Tibial artery (tissue), 4 donors: ENCODE data around the gene CNTNAP2.

Experiments used
- DNase-seq, 2 donors: peaks; one replicate each; pipeline ENCODE4 v3.0.0-alpha.2; 2019
- H3K27ac ChIP-seq, 2 donors: fragments of 200-600 bp; sonication (generic) in 1 of 2; 1 replicate in 1 of 2; 2 replicates in 1 of 2; pipeline ENCODE4 v1.5.1; 2018 to 2019; ENCODE audit warnings: mild to moderate bottlenecking in 1 of 2
- H3K27me3 ChIP-seq, 2 donors: fragments of 200-600 bp; sonication (generic) in 1 of 2; one replicate each; pipeline versions ENCODE4 v1.5.1 to v1.6.0; 2016 to 2019
- H3K36me3 ChIP-seq, 3 donors: fragments of 200-600 bp; sonication (generic) in 2 of 3; one replicate each; pipeline ENCODE4 v1.5.1; 2016 to 2019; ENCODE audit warnings: mild to moderate bottlenecking in 2 of 3
- H3K4me1 ChIP-seq, 4 donors: fragments of 200-600 bp; sonication (generic) in 2 of 4; 1 replicate in 3 of 4; 2 replicates in 1 of 4; pipeline ENCODE4 v1.5.1; 2016 to 2019
- H3K4me3 ChIP-seq, 2 donors: fragments of 200-600 bp; sonication (generic) in 1 of 2; 1 replicate in 1 of 2; 2 replicates in 1 of 2; pipeline ENCODE4 v1.5.1; 2018 to 2019; ENCODE audit warnings: mild to moderate bottlenecking in 2 of 2
- H3K9me3 ChIP-seq, 3 donors: fragments of 200-600 bp; sonication (generic) in 1 of 3; one replicate each; pipeline ENCODE4 v1.5.1; 2016 to 2019
- CTCF ChIP-seq, 2 experiments: fragments of 200-600 bp in 1 of 2; fragments of 450-650 bp in 1 of 2; IDR thresholded peaks; one replicate each; pipeline ENCODE4 v1.5.1; 2017 to 2019; ENCODE audit warnings: antibody characterized with exemption in 2 of 2, mild to moderate bottlenecking in 1 of 2, moderate library complexity in 1 of 2
- intact Hi-C: fragments of 100-400 bp; cut with DNase I; formaldehyde crosslinking; loops from one replicate; pipeline ENCODE4 v1.15.0; 2023; ENCODE audit warnings: low total_unique reads

The CNTNAP2 gene

GRCh38 chr7:147052818-147053217, 936.2 kb downstream of the CNTNAP2 start:
- Histone ChIP-seq H3K36me3 (no peaks in the 10 kb centered on the region), H3K4me1 (no peaks in the 10 kb centered on the region), H3K9me3 (no peaks in the 10 kb centered on the region), H3K4me3 (no peak overlapping the region), H3K27ac (no peak overlapping the region), H3K27me3 (no peaks in the 10 kb centered on the region)
- no peak for TF ChIP-seq CTCF (IDR thresholded peaks at IDR 0.05)
- DNase-seq = no peak
- intact Hi-C loops = no loop called here

- H3K27me3 ChIP-seq = no peaks in the 10 kb centered on the region
- H3K36me3 ChIP-seq = no peaks in the 10 kb centered on the region
- no peaks in the 10 kb centered on the region for H3K4me1 ChIP-seq
- no peaks in the 10 kb centered on the region for H3K9me3 ChIP-seq
- H3K27ac ChIP-seq = no peak overlapping the region
- H3K4me3 ChIP-seq = no peak overlapping the region
- no peak for TF ChIP-seq CTCF (IDR thresholded peaks at IDR 0.05)
- intact Hi-C loops = no loop called here
- no peak for DNase-seq
These were observed 937.1 kb downstream of the CNTNAP2 start for GRCh38 chr7:147053746-147054145.

GRCh38 chr7:147060070-147060469, 943.5 kb downstream of the CNTNAP2 start:
- no peaks in the 10 kb centered on the region for H3K4me1 ChIP-seq
- no peak overlapping the region for H3K4me3 ChIP-seq
- no peak overlapping the region for H3K27ac ChIP-seq
- H3K36me3 ChIP-seq = no peaks in the 10 kb centered on the region
- intact Hi-C loops = no loop called here
- TF ChIP-seq CTCF (IDR thresholded peaks at IDR 0.05) = no peak
- DNase-seq = no peak
- H3K27me3 ChIP-seq = no peaks in the 10 kb centered on the region
- no peaks in the 10 kb centered on the region for H3K9me3 ChIP-seq

- H3K4me3 ChIP-seq = no peak overlapping the region
- no peak overlapping the region for H3K27ac ChIP-seq
- H3K27me3 ChIP-seq = no peaks in the 10 kb centered on the region
- no peak for DNase-seq
- intact Hi-C loops = no loop called here
- H3K36me3 ChIP-seq = no peaks in the 10 kb centered on the region
- H3K4me1 ChIP-seq = no peaks in the 10 kb centered on the region
- no peaks in the 10 kb centered on the region for H3K9me3 ChIP-seq
- TF ChIP-seq CTCF (IDR thresholded peaks at IDR 0.05) = no peak
These were observed 946.3 kb downstream of the CNTNAP2 start for GRCh38 chr7:147062897-147063296.

- Histone ChIP-seq H3K27ac (no peak overlapping the region), H3K27me3 (no peaks in the 10 kb centered on the region), H3K36me3 (no peaks in the 10 kb centered on the region), H3K4me1 (no peaks in the 10 kb centered on the region), H3K9me3 (no peaks in the 10 kb centered on the region), H3K4me3 (no peak overlapping the region)
- no peak for DNase-seq
- TF ChIP-seq CTCF (IDR thresholded peaks at IDR 0.05) = no peak
- intact Hi-C loops = no loop called here
These were observed 952.2 kb downstream of the CNTNAP2 start for GRCh38 chr7:147068842-147069241.

- H3K36me3 ChIP-seq = no peaks in the 10 kb centered on the region
- no peak overlapping the region for H3K4me3 ChIP-seq
- no peaks in the 10 kb centered on the region for H3K27me3 ChIP-seq
- no peak overlapping the region for H3K27ac ChIP-seq
- no peaks in the 10 kb centered on the region for H3K4me1 ChIP-seq
- TF ChIP-seq CTCF (IDR thresholded peaks at IDR 0.05) = no peak
- intact Hi-C loops = no loop called here
- no peak for DNase-seq
- no peaks in the 10 kb centered on the region for H3K9me3 ChIP-seq
These were observed 953.2 kb downstream of the CNTNAP2 start for GRCh38 chr7:147069771-147070170.
